ENCODE data around the gene VSTM2L.

DNA sequence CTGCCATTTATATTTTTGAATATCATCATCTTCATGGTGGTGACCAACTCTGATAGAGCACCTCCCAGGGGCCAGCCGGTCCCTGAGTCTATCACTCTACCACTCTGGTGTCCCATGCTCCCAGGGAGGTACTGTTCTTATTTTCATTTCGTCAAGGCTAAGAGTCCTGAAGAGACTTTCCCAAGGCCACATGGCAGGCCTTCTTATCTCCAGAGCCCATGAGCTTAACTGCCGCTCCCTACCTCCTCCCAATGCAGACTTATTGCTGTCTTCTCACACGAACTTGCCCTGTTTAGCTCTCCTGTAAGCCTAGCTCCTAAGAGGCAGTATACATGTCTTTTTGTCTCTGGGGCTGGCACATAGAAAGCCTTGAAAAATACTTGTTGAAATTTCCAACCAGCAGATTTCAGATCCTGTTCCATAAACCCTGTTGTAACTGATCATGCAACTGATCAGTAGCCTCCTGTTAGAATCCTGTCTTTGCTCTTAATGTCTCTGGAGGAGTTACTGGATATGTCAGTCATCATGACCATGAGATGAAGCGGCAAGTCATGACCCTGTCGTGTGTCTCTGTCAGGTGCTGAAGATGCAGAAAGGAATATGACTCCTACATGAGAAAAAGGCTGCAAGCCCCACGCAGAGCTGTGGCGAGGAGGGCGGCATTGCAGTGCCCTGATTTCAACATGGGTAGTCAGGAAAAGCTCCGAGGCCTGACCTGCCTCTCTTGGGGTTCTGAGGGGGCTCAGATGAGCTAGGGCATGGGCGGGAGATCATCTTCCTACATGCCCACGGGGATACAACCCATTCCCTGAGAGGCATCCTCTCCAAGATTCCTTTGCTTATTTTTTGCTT lies 70.4 kb downstream of the VSTM2L start:
- TF ChIP-seq RAD21 (conservative IDR thresholded peaks at IDR 0.05), result no peak
- TF ChIP-seq, protein P1, sequence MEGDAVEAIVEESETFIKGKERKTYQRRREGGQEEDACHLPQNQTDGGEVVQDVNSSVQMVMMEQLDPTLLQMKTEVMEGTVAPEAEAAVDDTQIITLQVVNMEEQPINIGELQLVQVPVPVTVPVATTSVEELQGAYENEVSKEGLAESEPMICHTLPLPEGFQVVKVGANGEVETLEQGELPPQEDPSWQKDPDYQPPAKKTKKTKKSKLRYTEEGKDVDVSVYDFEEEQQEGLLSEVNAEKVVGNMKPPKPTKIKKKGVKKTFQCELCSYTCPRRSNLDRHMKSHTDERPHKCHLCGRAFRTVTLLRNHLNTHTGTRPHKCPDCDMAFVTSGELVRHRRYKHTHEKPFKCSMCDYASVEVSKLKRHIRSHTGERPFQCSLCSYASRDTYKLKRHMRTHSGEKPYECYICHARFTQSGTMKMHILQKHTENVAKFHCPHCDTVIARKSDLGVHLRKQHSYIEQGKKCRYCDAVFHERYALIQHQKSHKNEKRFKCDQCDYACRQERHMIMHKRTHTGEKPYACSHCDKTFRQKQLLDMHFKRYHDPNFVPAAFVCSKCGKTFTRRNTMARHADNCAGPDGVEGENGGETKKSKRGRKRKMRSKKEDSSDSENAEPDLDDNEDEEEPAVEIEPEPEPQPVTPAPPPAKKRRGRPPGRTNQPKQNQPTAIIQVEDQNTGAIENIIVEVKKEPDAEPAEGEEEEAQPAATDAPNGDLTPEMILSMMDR (IDR thresholded peaks at IDR 0.05; ENCODE audit: poor library complexity, severe bottlenecking), result no peak
- no peak for TF ChIP-seq EZH2 (IDR thresholded peaks at IDR 0.05; ENCODE audit: borderline replicate concordance, insufficient read depth, low read length, poor library complexity, severe bottlenecking)
- TF ChIP-seq POLR2AphosphoS5 (IDR thresholded peaks at IDR 0.05), result no peak
